ENCODE results near the gene POMT1.

Gene POMT1

DNA sequence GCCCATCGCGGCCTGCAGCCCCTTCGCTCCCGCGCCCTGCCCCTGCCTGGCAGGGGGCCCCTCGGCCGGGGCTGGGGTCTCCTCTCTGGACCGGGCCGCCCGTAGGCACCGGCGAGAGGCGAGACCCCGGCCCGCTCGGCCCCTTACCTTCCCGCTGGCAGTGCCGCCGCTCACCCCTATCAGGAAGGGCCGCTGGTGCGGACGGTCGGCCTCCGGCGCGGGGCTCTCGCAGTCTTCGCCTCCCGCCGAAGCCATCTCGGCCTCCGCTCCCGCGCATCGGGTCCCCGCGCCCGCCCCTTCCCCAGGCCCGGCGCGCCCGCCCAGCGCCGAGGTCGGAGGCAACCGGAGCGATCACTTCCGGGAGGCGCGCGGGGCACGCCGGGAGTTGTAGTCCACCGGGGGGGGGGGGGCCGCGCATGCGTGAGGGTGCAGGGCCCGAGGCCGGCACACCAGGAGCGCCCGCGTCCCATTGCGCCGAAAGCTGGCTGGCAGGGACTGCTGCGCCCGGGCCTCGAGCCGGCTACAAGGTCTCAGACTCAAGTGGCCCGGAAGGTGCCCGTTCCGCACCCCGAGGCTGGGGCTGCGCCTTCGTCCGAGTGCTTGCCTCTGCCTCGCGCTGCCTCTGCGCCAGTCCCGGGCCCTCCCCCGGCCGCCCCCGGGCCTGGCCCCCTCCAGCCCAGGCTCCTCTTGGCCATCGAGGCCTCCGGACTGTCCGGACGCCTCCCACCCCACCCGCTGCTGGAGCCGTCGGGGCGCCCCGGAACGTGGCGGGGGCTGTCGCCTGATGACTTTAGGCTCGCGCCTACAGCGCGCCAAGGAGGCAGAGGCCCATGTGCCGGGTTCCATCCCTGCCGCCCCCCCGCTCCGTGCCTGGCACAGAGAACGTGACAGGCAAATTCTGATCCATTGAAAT lies 28.5 kb downstream of the POMT1 start, which contains the start of gene UCK1:
Gene UCK1 (minus strand): TSS at position 344 of the 913 bp plus-strand sequence. CDS start 89 bp downstream, at position 255.
- WGBS, 2 donors (ENCODE audit: extremely low coverage in 2 of 2, insufficient read length in 2 of 2, insufficient replicate concordance in 1 of 2): no CpG with 5 or more reads among the region's 103 CpGs

DNA sequence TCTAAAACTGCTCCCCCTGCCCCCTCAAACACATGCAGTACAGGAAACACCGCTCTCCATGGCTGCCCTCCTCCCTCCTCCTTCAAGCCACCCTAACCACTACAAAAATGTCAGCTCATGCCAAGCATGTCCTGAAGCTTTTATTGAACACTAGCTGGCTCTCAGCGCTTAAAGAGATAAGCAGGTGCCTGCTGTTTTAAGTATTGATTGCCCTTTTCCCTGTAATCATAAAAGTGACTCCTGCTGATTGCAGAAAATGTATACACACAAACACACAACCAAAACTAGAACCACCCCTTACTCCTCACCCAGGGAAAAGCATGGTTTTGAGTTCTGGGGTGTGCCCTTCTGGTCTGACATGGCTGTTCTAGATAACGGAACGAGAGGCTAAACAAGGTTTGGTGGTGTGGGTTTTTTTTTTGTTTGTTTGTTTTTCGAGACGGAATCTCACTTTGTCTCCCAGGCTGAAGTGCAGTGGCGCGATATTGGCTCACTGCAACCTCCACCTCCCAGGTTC lies 32.1 kb downstream of the POMT1 start:
- peaks cover 9% of the 10 kb centered on the region for H3K79me1 ChIP-seq (ENCODE audit: low read depth, low read length)
- H3K27me3 ChIP-seq (ENCODE audit: control insufficient read depth in 3 of 3, insufficient read depth in 3 of 3, low read depth in 1 of 3, low read length in 3 of 3): no peaks in the 10 kb centered on the region
- WGBS, 2 donors (ENCODE audit: extremely low coverage in 2 of 2, insufficient read length in 2 of 2, insufficient replicate concordance in 1 of 2): no CpG with 5 or more reads among the region's 8 CpGs
- peaks cover 6 to 7% of the 10 kb centered on the region in 2 donors for H3K4me1 ChIP-seq (ENCODE audit: control insufficient read depth in 2 of 2, insufficient read depth in 1 of 2, low read depth in 1 of 2, low read length in 2 of 2)
- H3K9ac ChIP-seq (ENCODE audit: low read depth, low read length, poor library complexity): no peak overlapping the region
- no peak for DNase-seq (ENCODE audit: low spot score)
- no peak overlapping the region for H4K91ac ChIP-seq (ENCODE audit: low read depth, low read length, poor library complexity)
- no peak overlapping the region for H4K8ac ChIP-seq (ENCODE audit: low read depth, low read length)
- no peak overlapping the region for H3K14ac ChIP-seq (ENCODE audit: low read length)
- H3K36me3 ChIP-seq (replicated peaks in 1 of 2; ENCODE audit: control insufficient read depth in 2 of 2, insufficient read depth in 2 of 2, low read length in 2 of 2): peaks cover 2 to 7% of the 10 kb centered on the region in 2 donors
- H3K9me3 ChIP-seq (replicated peaks in 1 of 2; ENCODE audit: control insufficient read depth in 2 of 2, insufficient read depth in 1 of 2, low read depth in 1 of 2, low read length in 2 of 2): peaks cover 0 to 4% of the 10 kb centered on the region in 2 donors
- H2BK120ac ChIP-seq (ENCODE audit: low read depth, low read length): no peak overlapping the region
- no peak overlapping the region for H2BK12ac ChIP-seq (ENCODE audit: low read length)
- H2BK5ac ChIP-seq (ENCODE audit: low read length): no peak overlapping the region
- no peak overlapping the region for H3K4me2 ChIP-seq (ENCODE audit: insufficient read depth, low read length, poor library complexity, severe bottlenecking)
- H3K23ac ChIP-seq (ENCODE audit: low read depth, low read length, poor library complexity): no peak overlapping the region
- H3K4ac ChIP-seq (ENCODE audit: low read length): no peak overlapping the region
- no peak overlapping the region for H2BK15ac ChIP-seq (ENCODE audit: low read length)
- H3K18ac ChIP-seq (ENCODE audit: low read length): no peak overlapping the region
- H2AK5ac ChIP-seq (ENCODE audit: low read depth, low read length): no peak overlapping the region
- no peak overlapping the region for H3K27ac ChIP-seq (replicated peaks; ENCODE audit: low read length)
- H2AFZ ChIP-seq (ENCODE audit: low read length): peak overlapping the region; percentile 27
- H3K4me3 ChIP-seq (ENCODE audit: low read length in 2 of 2): no peak overlapping the region

More for the DNA sequence above, 28.5 kb downstream of the POMT1 start, which contains the start of gene UCK1:
- H3K27me3 ChIP-seq (ENCODE audit: control insufficient read depth in 3 of 3, insufficient read depth in 3 of 3, low read depth in 1 of 3, low read length in 3 of 3): no peaks in the 10 kb centered on the region
- H2BK15ac ChIP-seq (ENCODE audit: low read length): peak within 1 kb of the TSS; percentile 37
- H3K9me3 ChIP-seq (replicated peaks in 1 of 2; ENCODE audit: control insufficient read depth in 2 of 2, insufficient read depth in 1 of 2, low read depth in 1 of 2, low read length in 2 of 2): no peaks in the 10 kb centered on the region
- H2AK5ac ChIP-seq (ENCODE audit: low read depth, low read length): peak within 1 kb of the TSS; percentile 92
- H2BK12ac ChIP-seq (ENCODE audit: low read length): no peak within 1 kb of the TSS
- H2BK120ac ChIP-seq (ENCODE audit: low read depth, low read length): no peak within 1 kb of the TSS
- peak; percentile 86 for DNase-seq (ENCODE audit: low spot score)
- H2BK5ac ChIP-seq (ENCODE audit: low read length): peak within 1 kb of the TSS; percentile 54
- peak within 1 kb of the TSS; percentile 85 for H4K91ac ChIP-seq (ENCODE audit: low read depth, low read length, poor library complexity)
- H3K23ac ChIP-seq (ENCODE audit: low read depth, low read length, poor library complexity): peak within 1 kb of the TSS; percentile 87
- peak within 1 kb of the TSS; percentile 90 for H3K4me2 ChIP-seq (ENCODE audit: insufficient read depth, low read length, poor library complexity, severe bottlenecking)
- H3K4me1 ChIP-seq (ENCODE audit: control insufficient read depth in 2 of 2, insufficient read depth in 1 of 2, low read depth in 1 of 2, low read length in 2 of 2): peaks cover 8% of the 10 kb centered on the region in 2 donors
- H3K36me3 ChIP-seq (replicated peaks in 1 of 2; ENCODE audit: control insufficient read depth in 2 of 2, insufficient read depth in 2 of 2, low read length in 2 of 2): peaks cover 30 to 43% of the 10 kb centered on the region in 2 donors
- peak within 1 kb of the TSS; percentile 99 for H2AFZ ChIP-seq (ENCODE audit: low read length)
- no peak within 1 kb of the TSS for H3K14ac ChIP-seq (ENCODE audit: low read length)
- H3K9ac ChIP-seq (ENCODE audit: low read depth, low read length, poor library complexity): peak within 1 kb of the TSS; percentile 92
- H3K4ac ChIP-seq (ENCODE audit: low read length): peak within 1 kb of the TSS; percentile 84
- peak within 1 kb of the TSS; percentile 94 for H3K18ac ChIP-seq (ENCODE audit: low read length)
- H3K27ac ChIP-seq (replicated peaks; ENCODE audit: low read length): no peak within 1 kb of the TSS
- H3K79me1 ChIP-seq (ENCODE audit: low read depth, low read length): peaks cover 14% of the 10 kb centered on the region
- peak within 1 kb of the TSS; percentile 78 for H4K8ac ChIP-seq (ENCODE audit: low read depth, low read length)
- peak within 1 kb of the TSS; percentile 94 for H3K4me3 ChIP-seq (ENCODE audit: low read length in 2 of 2)

DNA sequence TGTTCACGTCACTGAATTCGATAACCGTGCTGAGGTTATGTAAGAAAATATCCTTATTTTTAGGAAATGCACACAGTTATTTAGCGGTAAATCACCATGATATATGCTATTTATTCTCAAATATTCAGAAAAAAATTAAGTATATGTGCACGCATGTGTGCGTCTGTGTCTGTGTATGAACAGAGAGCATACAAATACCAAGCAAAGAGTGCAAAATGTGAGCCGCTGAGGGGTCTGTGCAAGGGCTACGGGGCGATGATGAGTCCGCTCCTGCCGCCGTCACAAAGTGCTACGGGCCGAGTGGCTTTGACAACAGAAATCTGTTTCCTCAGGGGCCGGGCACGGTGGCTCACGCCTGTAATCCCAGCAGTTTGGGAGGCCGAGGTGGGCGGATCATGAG lies 35.2 kb downstream of the POMT1 start:
- Histone ChIP-seq H4K8ac (ENCODE audit: low read depth, low read length) (no peak overlapping the region), H3K4me1 (ENCODE audit: control insufficient read depth in 2 of 2, insufficient read depth in 1 of 2, low read depth in 1 of 2, low read length in 2 of 2) (no peaks in the 10 kb centered on the region), H2AK5ac (ENCODE audit: low read depth, low read length) (no peak overlapping the region), H3K36me3 (replicated peaks in 1 of 2; ENCODE audit: control insufficient read depth in 2 of 2, insufficient read depth in 2 of 2, low read length in 2 of 2) (no peaks in the 10 kb centered on the region), H3K23ac (ENCODE audit: low read depth, low read length, poor library complexity) (no peak overlapping the region), H3K18ac (ENCODE audit: low read length) (no peak overlapping the region), H2AFZ (ENCODE audit: low read length) (no peak overlapping the region), H2BK12ac (ENCODE audit: low read length) (no peak overlapping the region), H3K9ac (ENCODE audit: low read depth, low read length, poor library complexity) (no peak overlapping the region), H3K4me2 (ENCODE audit: insufficient read depth, low read length, poor library complexity, severe bottlenecking) (no peak overlapping the region), H3K14ac (ENCODE audit: low read length) (no peak overlapping the region), H3K79me1 (ENCODE audit: low read depth, low read length) (no peaks in the 10 kb centered on the region), H3K4me3 (ENCODE audit: low read length in 2 of 2) (no peak overlapping the region), H2BK5ac (ENCODE audit: low read length) (no peak overlapping the region), H4K91ac (ENCODE audit: low read depth, low read length, poor library complexity) (no peak overlapping the region), H3K9me3 (replicated peaks in 1 of 2; ENCODE audit: control insufficient read depth in 2 of 2, insufficient read depth in 1 of 2, low read depth in 1 of 2, low read length in 2 of 2) (peaks cover 0 to 4% of the 10 kb centered on the region in 2 donors), H2BK120ac (ENCODE audit: low read depth, low read length) (no peak overlapping the region), H2BK15ac (ENCODE audit: low read length) (no peak overlapping the region), H3K27ac (replicated peaks; ENCODE audit: low read length) (no peak overlapping the region), H3K27me3 (ENCODE audit: control insufficient read depth in 3 of 3, insufficient read depth in 3 of 3, low read depth in 1 of 3, low read length in 3 of 3) (no peaks in the 10 kb centered on the region), H3K4ac (ENCODE audit: low read length) (no peak overlapping the region)
- WGBS, 2 donors (ENCODE audit: extremely low coverage in 2 of 2, insufficient read length in 2 of 2, insufficient replicate concordance in 1 of 2): no CpG with 5 or more reads among the region's 19 CpGs
- DNase-seq (ENCODE audit: low spot score): no peak

Data from neuronal stem cell (in vitro differentiated cells).